ENCODE results near the gene CYTH4. TPM values are rescaled to one million over a fixed set of nuclear protein-coding genes. Genes with fewer than 3 reads are reported as not detected.
A peak's percentile ranks its signal among the peaks of the same experiment; 100 is the strongest.

The CYTH4 gene
- total RNA-seq, 1 experiment from 2014 or later: 0.15 TPM

GRCh38 chr22:37281646-37282384 lies 493 bp upstream of the CYTH4 start:
- no peak for ATAC-seq
- peaks cover 6% of the 10 kb centered on the region for H3K9me3 Mint-ChIP-seq
- DNase-seq (ENCODE audit: low spot score): no peak
- TF ChIP-seq GRHL2 (CRISPR knock-in tag; IDR thresholded peaks at IDR 0.05; ENCODE audit: insufficient replicate concordance, severe bottlenecking) (no peak), KAT7 (CRISPR knock-in tag; IDR thresholded peaks at IDR 0.05; ENCODE audit: borderline replicate concordance) (no peak), HMGA2 (CRISPR knock-in tag; IDR thresholded peaks at IDR 0.05) (no peak), PRRX2 (CRISPR knock-in tag; IDR thresholded peaks at IDR 0.05) (no peak), SP1 (CRISPR knock-in tag; conservative IDR thresholded peaks at IDR 0.05) (no peak), ZNF138 (CRISPR knock-in tag; conservative IDR thresholded peaks at IDR 0.05) (no peak), EMX1 (CRISPR knock-in tag; IDR thresholded peaks at IDR 0.05) (no peak), USF1 (CRISPR knock-in tag; IDR thresholded peaks at IDR 0.05) (no peak)
- TF ChIP-seq, protein P1, sequence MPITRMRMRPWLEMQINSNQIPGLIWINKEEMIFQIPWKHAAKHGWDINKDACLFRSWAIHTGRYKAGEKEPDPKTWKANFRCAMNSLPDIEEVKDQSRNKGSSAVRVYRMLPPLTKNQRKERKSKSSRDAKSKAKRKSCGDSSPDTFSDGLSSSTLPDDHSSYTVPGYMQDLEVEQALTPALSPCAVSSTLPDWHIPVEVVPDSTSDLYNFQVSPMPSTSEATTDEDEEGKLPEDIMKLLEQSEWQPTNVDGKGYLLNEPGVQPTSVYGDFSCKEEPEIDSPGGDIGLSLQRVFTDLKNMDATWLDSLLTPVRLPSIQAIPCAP (CRISPR knock-in tag; IDR thresholded peaks at IDR 0.05): no peak
- no peak overlapping the region for H3K4me3 Mint-ChIP-seq
- no peaks in the 10 kb centered on the region; the same call in 1 of the 2 replicates for H3K27me3 Mint-ChIP-seq (ENCODE audit: low read depth)
- no peaks in the 10 kb centered on the region for H3K36me3 Mint-ChIP-seq
- ChIA-PET CTCF (no interaction called here), POLR2A (no interaction called here)
- no peak overlapping the region for H3K27ac Mint-ChIP-seq
- H3K4me1 Mint-ChIP-seq: peaks cover 20% of the 10 kb centered on the region

DNA sequence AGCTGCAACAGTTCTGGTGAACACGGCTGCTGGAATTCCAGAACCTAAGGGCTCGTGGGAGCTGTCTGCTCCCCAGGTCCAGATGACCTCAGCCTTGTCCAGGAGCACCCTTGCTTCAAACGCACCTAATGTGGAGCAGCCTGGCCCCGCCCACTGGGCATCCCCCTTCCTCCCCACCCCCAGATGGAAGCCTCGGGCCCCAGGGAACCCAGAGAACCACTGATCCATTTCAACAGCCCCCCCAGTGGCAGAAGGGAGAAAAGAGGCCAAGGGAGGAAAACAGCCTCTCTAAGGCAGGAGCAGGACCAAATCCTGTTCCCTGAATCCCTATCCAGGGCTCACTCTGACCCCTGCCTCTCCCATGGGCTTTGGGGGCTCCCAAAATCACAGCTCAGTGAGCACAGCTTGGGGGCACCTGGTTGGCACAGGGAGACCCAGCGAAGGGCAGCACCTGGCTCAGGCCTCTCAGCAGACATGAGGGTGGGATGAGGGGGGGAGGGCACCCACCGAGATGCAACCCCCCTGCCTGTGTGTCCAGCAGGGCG lies 1.2 kb downstream of the CYTH4 start:
- ChIA-PET CTCF (interaction anchor here (0.7 to 1.1 kb wide), 3 partner anchors 25 to 189 kb away, joined by 3 read pairs; no protein-coding TSS in a partner anchor), POLR2A (no interaction called here)
- TF ChIP-seq, protein P2, sequence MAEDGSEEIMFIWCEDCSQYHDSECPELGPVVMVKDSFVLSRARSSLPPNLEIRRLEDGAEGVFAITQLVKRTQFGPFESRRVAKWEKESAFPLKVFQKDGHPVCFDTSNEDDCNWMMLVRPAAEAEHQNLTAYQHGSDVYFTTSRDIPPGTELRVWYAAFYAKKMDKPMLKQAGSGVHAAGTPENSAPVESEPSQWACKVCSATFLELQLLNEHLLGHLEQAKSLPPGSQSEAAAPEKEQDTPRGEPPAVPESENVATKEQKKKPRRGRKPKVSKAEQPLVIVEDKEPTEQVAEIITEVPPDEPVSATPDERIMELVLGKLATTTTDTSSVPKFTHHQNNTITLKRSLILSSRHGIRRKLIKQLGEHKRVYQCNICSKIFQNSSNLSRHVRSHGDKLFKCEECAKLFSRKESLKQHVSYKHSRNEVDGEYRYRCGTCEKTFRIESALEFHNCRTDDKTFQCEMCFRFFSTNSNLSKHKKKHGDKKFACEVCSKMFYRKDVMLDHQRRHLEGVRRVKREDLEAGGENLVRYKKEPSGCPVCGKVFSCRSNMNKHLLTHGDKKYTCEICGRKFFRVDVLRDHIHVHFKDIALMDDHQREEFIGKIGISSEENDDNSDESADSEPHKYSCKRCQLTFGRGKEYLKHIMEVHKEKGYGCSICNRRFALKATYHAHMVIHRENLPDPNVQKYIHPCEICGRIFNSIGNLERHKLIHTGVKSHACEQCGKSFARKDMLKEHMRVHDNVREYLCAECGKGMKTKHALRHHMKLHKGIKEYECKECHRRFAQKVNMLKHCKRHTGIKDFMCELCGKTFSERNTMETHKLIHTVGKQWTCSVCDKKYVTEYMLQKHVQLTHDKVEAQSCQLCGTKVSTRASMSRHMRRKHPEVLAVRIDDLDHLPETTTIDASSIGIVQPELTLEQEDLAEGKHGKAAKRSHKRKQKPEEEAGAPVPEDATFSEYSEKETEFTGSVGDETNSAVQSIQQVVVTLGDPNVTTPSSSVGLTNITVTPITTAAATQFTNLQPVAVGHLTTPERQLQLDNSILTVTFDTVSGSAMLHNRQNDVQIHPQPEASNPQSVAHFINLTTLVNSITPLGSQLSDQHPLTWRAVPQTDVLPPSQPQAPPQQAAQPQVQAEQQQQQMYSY (CRISPR knock-in tag; IDR thresholded peaks at IDR 0.05): peak; percentile 33; the same call in 1 of the 2 replicates
- TF ChIP-seq, protein P3, sequence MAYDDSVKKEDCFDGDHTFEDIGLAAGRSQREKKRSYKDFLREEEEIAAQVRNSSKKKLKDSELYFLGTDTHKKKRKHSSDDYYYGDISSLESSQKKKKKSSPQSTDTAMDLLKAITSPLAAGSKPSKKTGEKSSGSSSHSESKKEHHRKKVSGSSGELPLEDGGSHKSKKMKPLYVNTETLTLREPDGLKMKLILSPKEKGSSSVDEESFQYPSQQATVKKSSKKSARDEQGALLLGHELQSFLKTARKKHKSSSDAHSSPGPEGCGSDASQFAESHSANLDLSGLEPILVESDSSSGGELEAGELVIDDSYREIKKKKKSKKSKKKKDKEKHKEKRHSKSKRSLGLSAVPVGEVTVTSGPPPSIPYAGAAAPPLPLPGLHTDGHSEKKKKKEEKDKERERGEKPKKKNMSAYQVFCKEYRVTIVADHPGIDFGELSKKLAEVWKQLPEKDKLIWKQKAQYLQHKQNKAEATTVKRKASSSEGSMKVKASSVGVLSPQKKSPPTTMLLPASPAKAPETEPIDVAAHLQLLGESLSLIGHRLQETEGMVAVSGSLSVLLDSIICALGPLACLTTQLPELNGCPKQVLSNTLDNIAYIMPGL (CRISPR knock-in tag; IDR thresholded peaks at IDR 0.05): no peak
- H3K4me3 Mint-ChIP-seq: no peak overlapping the region
- no peaks in the 10 kb centered on the region for H3K36me3 Mint-ChIP-seq
- DNase-seq (ENCODE audit: low spot score) (no peak), ATAC-seq (no peak)
- H3K4me1 Mint-ChIP-seq: peaks cover 20% of the 10 kb centered on the region
- H3K9me3 Mint-ChIP-seq: peaks cover 6% of the 10 kb centered on the region
- H3K27ac Mint-ChIP-seq: no peak overlapping the region
- no peaks in the 10 kb centered on the region; the same call in 1 of the 2 replicates for H3K27me3 Mint-ChIP-seq (ENCODE audit: low read depth)

GRCh38 chr22:37284126-37284804 lies 2.0 kb downstream of the CYTH4 start:
- peaks cover 20% of the 10 kb centered on the region for H3K4me1 Mint-ChIP-seq
- H3K4me3 Mint-ChIP-seq: no peak overlapping the region
- no peaks in the 10 kb centered on the region; the same call in 1 of the 2 replicates for H3K27me3 Mint-ChIP-seq (ENCODE audit: low read depth)
- DNase-seq (ENCODE audit: low spot score) (no peak), ATAC-seq (no peak)
- CTCF ChIA-PET: interaction anchor here (0.6 to 1.1 kb wide), 4 partner anchors 25 to 307 kb away, joined by 3 to 6 read pairs (median 3); no protein-coding TSS in a partner anchor
- H3K9me3 Mint-ChIP-seq: peaks cover 6% of the 10 kb centered on the region
- no peaks in the 10 kb centered on the region for H3K36me3 Mint-ChIP-seq
- H3K27ac Mint-ChIP-seq: no peak overlapping the region
- POLR2A ChIA-PET: no interaction called here
- TF ChIP-seq, protein P4, sequence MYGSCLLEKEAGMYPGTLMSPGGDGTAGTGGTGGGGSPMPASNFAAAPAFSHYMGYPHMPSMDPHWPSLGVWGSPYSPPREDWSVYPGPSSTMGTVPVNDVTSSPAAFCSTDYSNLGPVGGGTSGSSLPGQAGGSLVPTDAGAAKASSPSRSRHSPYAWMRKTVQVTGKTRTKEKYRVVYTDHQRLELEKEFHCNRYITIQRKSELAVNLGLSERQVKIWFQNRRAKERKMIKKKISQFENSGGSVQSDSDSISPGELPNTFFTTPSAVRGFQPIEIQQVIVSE (CRISPR knock-in tag; IDR thresholded peaks at IDR 0.05; ENCODE audit: borderline replicate concordance): no peak
- TF ChIP-seq JAZF1 (CRISPR knock-in tag; IDR thresholded peaks at IDR 0.05) (no peak), CREM (CRISPR knock-in tag; IDR thresholded peaks at IDR 0.05) (no peak)
- TF ChIP-seq, protein P5, sequence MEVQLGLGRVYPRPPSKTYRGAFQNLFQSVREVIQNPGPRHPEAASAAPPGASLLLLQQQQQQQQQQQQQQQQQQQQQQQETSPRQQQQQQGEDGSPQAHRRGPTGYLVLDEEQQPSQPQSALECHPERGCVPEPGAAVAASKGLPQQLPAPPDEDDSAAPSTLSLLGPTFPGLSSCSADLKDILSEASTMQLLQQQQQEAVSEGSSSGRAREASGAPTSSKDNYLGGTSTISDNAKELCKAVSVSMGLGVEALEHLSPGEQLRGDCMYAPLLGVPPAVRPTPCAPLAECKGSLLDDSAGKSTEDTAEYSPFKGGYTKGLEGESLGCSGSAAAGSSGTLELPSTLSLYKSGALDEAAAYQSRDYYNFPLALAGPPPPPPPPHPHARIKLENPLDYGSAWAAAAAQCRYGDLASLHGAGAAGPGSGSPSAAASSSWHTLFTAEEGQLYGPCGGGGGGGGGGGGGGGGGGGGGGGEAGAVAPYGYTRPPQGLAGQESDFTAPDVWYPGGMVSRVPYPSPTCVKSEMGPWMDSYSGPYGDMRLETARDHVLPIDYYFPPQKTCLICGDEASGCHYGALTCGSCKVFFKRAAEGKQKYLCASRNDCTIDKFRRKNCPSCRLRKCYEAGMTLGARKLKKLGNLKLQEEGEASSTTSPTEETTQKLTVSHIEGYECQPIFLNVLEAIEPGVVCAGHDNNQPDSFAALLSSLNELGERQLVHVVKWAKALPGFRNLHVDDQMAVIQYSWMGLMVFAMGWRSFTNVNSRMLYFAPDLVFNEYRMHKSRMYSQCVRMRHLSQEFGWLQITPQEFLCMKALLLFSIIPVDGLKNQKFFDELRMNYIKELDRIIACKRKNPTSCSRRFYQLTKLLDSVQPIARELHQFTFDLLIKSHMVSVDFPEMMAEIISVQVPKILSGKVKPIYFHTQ (CRISPR knock-in tag; IDR thresholded peaks at IDR 0.05): no peak
